Pons (tissue), 1 donor: ENCODE data around the gene C12orf60.

Source experiments
- DNase-seq: peaks from one replicate; pipeline ENCODE4 v3.0.0-alpha.2; 2016; ENCODE audit warnings: low spot score

Gene C12orf60

DNA sequence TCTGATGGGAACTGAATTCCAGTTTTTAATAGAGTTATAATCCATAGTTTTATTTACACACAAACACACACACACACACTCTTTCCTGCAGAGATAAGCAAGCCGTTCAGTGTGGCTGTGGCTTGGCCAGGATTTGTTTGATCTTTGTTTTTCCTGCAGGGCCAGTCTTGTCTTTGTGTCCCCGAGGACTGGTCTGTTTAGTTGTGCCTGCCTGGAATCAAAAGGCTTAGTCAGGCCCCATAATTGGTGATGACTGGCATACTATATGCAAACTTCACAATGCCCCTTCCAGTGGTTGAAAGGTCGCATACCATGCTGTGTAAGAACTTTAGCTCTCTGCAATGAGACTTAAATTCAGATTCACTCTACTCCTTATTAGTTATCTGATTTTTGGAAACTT lies 26.2 kb upstream of the C12orf60 start:
- DNase-seq: peak; percentile 43

DNA sequence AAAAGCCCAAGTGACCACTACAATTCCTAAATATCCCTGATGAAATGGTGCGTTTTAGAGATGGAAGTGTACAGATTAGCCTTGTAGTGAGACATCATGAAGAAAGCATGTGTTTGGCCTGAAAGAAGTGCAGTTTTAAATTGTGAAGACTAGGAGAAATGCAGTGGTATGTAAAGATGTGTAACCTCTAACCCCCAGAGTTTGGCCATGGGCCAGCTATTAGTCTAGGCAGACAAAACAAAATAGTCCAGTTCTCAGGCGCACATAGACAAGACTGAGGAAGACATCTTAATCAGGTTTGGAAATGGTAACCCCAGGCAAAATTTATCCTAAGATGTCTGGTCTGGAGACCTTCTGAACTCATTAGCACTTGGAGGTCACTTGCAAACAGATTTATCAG lies 23.6 kb upstream of the C12orf60 start:
- no peak for DNase-seq

DNA sequence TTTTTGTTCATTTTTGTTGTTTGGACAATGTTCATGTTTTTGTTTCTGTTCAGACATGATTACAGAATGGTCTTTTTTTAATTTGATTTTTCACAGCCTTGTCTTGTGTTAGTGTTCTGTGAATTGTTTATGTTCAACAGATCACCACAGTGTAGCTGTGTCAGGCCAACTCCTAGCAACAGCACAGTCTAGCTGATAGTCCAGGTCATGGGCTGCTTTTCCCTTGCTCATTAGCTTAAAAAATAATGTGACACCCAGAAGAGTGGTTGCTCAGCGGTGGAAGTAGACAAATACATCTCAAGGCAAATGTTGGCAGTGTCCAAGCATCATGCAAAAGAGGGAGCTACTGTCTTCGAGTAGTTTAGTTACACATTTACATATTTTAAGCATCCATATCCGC lies 22.6 kb upstream of the C12orf60 start:
- DNase-seq: peak; percentile 50

DNA sequence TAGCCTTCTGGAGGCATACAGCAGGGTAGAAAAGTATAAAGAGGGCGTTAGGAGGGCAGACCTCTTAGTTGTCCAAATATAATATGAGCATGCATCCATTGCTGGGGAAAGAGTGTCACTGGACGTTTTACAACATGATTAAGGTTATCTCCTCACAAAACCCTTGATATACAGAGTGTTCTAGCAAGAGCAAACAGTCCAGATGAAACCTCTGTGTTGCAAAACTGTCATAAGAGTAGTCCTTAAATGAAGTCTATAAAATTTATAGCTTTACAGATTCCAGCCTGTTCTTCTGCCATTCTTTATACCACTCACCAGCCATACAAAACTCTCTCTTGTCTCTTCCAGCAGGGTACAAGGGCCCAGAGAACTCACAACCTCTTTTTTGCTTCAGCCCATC lies 21.9 kb upstream of the C12orf60 start:
- no peak for DNase-seq

DNA sequence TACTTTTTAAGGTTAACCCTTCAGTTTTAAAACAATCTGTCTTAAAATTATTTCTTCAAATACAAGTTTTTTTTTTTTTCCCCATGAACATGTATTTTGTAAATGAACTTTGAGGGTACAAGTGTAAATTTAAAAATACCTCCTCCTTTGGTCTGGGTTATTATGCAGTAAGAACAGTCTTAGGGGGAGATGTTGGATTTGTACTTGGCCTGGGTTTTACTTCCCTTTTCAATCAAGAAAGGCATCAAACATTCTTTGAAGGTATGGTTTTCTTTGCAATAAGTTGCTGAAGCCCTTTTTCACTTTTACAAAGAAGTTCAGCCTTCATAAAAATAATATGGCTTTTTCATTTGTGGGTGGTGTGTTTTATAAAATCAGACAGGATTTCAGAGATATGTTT lies 20.7 kb upstream of the C12orf60 start:
- no peak for DNase-seq

DNA sequence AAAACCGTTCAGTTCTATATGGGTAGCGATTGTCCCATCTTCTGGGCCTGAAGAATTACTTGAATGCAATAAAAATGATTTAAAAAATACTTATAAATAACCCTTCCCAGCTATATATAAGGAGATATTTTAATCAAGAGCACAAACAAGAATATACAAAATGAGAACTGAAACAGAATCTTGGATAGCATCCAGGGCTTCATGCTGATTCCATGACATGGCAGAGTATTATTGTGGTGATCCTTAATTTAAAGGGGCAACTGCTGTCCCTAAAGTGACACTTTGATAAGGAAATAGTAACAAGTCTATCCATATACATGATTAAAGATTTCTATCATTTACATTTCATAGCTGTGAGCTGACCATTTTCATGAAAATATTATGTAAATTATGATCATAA lies 19.0 kb upstream of the C12orf60 start:
- peak; percentile 49 for DNase-seq

DNA sequence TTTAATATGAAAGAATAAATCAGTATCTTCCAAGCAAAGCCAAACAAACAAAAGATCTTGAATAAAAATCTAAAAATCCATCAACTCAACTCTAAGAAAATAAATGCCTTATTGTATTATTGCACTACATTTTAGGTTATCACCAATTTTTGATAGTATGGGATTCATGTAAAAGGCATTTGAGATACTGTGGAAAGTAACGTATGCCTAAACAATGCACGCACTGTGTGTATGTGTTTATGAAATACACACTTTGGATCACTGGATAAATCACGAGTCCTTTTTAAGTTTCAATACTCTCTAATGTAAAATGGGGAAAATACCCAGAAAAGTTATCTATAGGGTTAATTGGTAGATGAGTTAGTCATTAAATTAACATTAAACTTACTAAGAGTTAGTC lies 17.9 kb upstream of the C12orf60 start:
- no peak for DNase-seq

DNA sequence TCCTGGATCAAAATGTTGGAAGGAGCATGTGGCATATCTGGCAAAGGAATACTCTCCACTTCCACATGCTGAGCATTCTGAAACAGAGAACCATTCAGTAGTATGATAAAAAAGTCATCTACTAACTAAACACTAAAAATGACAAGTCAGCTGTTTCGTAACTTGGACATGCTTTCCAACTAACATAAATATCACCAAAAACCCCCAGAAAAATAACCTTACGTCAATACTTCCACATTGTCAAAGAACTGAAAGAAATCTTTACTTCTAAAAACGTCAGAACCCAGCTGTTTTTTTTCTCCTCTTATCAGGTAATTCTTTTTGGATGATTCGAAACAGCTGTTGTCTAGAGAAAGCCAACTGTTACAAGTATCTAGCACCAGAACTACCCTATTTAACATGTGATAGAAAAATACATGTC lies 8.4 kb upstream of the C12orf60 start:
- DNase-seq: no peak

DNA sequence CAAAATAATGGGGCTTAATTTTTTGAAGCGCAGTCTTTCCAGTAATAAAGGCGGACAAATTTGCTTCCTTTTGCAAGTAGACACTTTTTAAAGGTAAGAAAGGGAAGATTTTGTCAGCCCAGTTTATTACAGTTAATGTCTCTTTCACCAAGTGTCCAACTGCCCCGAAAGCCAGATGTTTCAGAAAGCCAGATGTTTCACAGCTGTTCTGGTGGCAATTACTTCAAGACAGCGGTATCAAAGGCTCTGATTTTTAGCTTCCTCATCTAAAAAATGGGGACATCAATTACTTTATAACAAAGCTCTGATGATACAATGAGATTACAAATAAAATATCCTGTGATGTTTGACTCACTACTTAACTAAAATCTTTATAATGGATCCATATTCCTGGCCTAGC lies 1.2 kb upstream of the C12orf60 start:
- DNase-seq: no peak

DNA sequence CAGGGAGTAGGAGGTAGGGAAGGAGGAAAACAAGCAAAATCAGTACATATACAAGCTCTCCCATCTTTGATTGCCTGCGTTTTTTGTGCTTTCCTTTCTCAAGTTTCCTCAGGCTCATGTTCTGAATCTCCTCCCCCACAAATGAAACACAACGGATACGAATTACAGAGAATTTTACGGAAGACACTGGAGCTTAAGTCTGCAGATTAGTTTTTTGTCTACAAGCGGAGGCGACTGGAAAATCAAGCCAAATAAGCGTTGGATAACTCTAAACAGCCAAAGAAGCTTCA lies 804 bp upstream of the C12orf60 start:
- DNase-seq: peak; percentile 36

DNA sequence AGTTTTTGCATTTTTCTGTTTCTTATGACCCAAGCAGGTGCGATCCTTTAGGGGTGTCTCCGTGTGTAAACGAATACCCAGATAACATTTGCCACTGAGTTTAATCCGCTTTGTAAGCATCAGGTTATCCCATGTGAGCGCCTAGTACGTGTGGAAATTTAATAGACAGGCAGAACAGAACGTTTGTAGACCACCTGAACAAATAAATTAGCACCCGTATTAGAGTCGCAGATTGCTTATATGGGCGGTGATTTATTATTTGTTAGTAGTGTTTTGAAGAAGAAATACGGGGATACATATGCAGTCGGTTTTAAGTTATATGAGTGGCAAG lies 325 bp downstream of the C12orf60 start:
- no peak for DNase-seq

DNA sequence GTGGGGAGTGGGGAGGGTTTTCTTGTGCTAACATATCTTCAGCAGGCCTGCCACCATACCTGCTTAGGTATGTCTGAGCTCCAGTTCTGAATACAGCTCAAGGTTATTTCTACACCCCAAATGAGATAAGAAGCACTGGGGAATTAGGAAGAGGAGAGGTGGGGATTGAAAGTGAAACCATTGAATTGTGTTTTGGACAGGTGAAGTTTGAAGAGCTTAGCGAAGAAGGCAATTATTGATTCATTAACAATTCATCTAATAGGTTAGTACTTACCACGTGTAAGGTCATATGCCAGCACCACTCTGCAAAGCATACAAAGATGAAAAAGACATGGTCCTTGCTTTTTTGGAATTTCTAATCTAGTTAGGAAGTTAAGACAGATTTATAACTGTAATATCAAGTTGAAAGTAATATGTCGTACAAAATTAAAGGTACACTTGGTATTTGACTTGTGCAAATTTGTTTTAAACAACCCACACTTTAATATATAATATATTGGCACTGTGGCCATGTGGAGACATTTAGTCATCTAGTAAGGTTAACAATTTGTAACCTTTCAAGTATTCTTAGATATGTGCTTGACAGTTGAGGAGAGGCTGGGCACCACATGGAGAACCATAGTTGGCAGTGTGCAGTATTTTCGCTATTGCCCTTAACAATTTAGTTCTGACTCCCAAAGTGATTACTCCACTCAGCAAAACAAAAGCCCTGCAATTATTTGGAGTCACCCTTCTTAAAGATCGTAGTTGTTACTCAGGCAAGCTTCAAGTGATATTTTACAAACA lies 6.9 kb downstream of the C12orf60 start:
- DNase-seq: no peak

DNA sequence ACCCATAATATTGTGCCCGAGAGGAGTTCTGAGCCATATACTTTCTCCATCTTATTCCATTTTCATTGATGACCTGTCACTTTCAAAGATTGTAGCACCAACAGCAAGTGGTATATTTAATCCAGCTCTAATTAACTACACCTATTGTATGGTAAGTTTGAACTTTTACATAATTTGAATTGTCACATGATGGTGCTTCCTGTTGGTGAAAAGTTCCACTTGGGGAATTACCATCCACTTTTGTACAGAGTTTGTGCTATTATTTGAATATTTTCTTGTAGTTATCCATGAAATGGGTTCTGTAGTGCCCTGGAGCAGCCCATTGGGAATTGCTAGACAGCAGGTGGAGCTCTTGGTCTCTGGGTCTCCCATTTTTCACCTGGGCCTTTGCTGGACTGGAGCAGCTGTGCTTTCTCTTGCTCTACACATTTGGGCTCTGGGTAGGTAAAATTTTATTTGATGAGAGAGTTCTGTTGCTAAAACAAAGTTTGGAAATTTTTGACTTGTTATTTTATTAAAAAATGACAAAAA lies 7.5 kb downstream of the C12orf60 start:
- no peak for DNase-seq

DNA sequence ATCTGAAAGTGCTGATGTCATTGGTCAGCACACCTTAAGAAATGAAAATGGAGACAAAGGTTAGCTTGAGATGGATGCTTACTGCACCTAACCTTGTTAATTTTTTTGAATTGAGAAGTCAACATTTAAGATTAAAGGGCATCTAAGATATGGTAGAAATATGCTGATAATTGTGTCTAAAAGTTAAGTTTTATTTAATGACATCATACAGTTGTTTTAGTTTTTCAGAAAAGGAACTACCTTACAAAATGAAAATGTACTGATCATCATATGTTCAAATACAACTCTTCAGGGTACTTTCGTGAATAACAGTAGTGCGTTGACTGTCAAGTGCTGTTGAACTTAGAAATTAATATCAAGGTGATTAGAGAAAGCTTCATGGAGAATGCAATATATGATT lies 8.0 kb downstream of the C12orf60 start:
- no peak for DNase-seq

DNA sequence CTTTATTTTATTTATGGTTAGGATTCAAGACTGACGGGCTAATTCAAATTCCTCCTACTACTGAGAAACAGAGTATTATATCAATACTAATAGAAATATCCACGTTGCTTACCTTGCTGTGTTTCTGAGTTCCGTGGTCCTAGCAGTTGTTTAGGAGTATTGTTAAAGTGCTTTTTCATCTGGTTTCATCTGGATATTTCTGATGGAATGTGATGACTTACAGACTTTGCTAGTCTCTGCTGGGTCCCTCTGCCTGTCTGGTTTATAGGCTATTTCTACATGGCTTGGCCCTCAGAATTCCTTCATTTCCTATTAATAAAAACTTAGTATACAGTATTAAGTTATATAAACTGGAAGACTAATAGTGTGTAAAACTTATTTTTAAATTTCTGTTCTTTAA lies 10.5 kb downstream of the C12orf60 start, which contains the start of gene SMCO3:
Gene SMCO3 (minus strand): TSS at position 169 of the 400 bp plus-strand sequence. CDS start 7,502 bp downstream, outside the sequence.
- DNase-seq: no peak

DNA sequence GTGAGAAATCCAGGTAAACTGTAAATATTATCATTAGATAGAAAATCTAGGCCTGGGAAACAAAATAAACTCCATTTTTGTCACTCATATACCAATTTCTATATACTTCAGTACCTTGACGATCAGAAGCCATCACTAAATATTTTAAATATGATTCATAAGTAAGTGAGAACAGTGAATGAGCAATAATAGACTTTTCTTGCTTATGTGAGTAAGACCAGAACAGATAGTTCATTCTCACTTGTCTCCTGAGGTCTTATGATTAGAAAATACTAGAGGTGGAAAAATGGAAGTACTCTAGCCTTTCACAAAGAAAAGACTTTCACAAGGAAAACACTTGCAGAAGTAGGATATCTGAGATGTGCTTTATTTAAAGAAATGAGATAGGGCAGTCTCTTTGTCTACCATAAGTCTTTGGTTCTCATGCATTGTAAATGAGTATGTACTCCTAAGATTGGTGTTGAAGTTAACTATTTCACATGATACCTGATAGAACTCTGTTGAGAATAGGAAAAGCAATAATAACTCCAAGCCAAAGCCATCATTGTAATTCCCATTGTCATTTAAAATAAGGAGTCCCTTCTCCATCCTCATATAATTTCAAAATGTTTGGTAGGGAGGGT lies 20.7 kb downstream of the C12orf60 start:
- no peak for DNase-seq

DNA sequence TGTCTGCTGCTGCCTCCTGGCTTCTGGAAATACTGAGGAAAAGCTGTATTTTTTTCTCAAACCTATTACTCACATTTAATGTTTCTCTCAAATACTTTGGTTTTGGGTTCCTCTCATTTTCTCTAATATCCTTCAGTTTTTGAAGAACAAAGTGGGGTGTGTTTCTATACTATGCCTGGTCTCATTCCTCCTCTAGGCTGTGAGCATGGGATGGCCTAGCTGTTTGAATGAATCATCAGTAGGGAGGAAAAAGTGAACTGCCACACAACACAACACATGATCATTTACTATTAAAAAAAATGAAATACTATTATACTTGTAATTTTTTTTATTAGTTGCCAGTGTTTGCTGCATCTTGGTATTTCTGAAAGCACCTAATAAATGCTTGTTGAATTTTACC lies 21.8 kb downstream of the C12orf60 start:
- DNase-seq: no peak

DNA sequence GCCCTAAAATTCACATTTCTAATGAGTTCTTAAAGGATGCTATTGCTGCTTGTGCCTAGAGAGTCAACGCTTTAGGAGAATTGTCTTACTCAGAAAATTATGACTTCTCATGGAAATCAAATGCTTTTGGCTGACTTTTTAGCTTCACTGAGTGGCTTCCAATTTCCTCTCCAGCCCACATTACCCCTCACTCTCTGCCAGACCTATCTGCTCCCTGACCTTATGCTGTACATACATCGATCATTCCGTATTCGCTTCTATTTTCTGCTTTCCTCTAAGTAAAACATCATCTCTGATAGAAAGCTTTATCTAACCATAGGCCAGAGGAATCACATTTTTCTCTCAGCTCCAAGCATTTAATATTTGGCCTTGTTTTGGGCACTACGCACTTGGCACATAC lies 23.0 kb downstream of the C12orf60 start:
- DNase-seq: no peak

DNA sequence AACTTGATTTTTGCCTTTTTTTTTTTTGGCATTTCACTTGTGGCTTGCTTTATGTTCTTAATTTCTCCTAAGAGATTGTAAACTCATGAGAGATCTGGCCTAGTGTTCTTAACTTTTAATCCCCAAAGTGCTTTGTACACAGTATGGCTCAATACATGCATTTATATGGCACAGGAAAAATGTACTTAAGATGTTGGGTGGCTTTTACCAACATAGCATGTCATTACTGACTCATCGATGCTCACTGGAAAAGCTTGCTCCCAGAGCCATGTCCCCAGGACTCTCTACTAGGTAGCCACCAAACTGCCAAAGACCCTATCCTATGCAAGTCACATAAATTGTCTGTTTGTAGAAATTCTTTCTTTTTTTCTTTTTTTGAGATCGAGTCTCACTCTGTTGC lies 23.6 kb downstream of the C12orf60 start:
- no peak for DNase-seq

DNA sequence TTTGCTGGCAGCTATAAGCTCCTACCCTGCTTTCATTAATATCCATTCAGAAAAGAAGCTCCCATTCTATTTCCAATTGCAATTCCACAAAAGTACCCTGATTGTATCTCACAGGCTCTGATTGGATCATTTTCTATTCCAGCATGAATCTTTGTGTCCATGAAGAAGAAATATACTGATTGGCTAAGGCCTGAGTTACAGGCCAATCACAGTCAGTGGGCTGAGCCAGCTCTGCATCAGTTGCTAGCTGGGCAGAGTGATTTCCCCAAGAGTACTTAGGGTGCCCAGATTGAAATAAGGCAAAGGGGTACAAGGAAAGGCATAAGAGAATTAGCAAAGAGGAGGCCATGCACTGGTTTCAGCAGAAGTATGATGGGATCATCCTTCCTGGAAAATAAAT lies 25.4 kb downstream of the C12orf60 start:
- DNase-seq: peak; percentile 60

DNA sequence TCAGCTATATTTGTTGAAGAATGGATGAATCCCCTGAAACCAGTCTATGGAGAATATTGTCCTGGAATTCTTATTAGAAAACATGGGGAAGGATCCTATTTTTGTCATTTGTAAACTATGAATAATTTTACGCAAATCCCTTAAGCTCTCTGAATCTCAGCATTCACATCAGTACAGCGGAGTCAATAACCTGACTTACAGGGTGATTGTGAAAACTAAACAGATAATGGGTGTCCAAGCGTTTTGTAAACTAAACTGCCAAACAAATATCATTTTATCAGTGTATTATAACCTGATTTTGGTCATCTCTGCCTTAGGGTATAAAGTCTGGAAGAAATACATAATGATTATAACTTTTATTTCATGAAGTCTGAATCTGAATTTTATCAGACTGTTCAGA lies 29.9 kb downstream of the C12orf60 start:
- DNase-seq: no peak

DNA sequence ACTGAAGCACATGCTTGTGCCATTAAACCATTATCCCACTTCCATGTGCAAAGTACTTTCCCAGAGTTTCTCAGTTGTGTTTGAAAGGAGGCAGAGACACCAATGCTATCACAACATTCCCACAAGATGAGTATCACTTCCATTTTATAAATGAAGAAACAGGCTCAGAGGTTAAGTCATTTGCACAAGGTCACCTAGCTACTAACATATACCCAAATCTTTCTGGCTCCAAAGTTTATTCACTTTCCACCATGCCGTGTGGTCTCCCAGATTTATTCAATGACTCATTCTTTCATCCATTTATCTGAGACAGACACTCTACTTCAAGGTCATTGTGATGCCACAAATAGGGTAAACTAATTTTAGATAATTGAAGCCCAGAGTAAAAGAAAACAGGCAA lies 30.5 kb downstream of the C12orf60 start:
- DNase-seq: no peak

DNA sequence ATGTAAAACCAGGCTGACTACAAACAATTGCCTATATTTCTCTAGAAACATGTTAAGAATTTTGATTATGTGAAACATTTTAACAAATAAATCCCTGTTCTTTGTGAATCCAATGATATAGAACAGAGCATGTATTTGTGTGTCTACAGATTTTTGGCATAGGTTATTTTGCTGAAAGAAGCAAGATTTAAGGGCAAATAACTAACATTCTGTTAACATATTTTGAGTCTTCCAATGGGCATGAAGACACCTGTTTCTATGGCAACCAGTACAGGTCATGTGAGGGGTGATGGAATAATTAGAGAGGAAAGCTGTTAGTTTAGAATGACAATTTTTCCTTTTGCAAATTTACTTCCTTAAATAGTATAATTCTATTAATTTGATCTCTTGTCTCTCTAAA lies 31.0 kb downstream of the C12orf60 start:
- peak; percentile 46 for DNase-seq
